NCI-H2107 treated with DMSO at 0.1 percent for 48 hours (cell line): ENCODE data around the gene MASP2.
"Not testable (repeated sequence)": the region's sequence is repeated elsewhere in the genome, so short reads cannot be mapped to it uniquely, and the experiment has no call there.

ENCODE experiments used
- DNase-seq: peaks from one replicate; lab custom pipeline; 2025; ENCODE audit not compliant: unreplicated experiment; lab: John Stamatoyannopoulos, UW

Gene MASP2

DNA sequence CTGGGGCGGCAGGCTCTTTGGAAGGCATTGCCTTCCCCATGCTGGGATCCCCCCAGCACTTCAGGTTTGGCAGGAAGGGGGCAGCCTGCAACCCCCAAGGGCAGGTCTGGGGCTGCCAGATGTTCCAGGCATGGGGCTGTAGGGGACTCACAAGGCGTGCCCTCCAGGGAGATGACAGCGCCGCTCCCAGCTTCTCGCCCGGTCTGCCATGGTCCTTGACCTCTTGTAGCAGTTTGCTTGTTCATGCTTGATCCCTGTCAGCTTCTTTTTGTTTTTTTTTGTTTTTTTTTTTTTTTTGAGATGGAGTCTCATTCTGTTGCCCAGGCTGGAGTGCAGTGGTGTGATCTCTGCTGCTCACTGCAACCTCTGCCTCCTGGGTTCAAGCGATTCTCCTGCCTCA is 56.2 kb downstream of the MASP2 start:
- no peak for DNase-seq

DNA sequence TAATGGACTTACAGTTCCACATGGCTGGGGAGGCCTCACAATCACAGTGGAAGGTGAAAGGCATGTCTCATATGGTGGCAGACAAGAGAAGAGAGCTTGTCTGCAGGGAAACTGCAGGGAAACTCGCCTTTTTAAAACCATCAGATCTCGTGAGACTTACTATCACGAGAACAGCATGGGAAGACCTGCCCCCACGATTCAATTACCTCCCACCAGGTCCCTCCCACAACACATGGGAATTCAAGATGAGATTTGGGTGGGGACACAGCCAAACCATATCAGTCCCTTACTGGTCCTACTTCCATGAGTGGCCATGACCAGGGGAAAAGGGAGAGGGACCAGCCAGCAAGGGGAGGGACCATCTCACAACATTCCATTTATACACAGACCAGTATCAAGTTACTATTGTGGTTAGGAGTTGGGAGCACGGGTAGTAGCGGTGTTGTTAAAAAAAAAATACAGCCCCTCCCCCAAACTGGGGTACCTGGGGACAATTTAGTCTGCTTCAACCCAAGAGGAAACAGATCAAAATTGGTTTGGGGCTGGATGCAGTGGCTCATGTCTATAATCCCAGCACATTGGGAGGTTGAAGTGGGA is 57.0 kb downstream of the MASP2 start:
- DNase-seq, result not testable (repeated sequence)

DNA sequence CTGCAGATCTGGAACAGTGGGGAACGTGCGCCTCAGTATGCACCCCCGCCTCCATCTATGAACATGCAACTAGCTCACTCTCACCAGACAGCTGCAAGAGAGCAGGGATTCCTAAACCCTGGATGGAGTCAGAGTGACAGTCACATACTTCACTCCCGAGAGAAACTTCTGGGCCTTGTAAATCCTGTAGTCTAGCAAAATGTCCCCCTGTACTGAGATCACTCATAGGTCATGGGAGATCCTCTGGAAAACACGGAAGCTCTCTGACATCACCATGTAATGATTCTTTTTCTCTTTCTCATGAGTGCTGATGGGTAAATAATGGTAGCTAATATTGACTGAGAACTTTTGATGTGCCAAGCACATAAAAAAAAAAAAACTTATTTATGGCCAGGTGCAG is 57.9 kb downstream of the MASP2 start:
- no peak for DNase-seq

DNA sequence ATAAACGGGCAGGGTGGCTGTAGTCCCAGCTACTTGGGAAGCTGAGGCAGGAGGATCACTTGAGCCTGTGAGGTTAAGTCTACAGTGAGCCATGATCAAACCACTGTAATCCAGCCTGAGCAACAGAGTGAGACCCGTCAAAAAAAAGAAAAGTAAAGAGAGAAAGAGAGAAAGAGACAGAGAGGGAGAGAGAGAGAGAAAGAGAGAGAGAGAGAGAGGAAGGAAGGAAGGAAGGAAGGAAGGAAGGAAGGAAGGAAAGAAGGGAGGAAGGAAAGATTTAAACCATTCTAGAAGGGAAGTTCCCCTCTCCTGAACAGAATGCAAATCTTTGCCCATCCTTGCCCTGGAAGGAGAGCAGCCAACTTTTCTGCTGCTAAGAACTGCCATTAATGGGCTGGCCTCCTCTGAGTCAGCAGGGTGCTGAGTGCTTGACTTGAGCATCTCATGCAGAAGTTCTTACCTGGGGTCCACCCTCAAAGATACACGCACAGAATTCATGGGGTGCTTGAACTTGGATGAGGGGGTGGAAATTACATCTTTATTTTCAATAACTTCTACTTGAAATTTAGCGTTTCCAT is 59.1 kb downstream of the MASP2 start:
- no peak for DNase-seq

DNA sequence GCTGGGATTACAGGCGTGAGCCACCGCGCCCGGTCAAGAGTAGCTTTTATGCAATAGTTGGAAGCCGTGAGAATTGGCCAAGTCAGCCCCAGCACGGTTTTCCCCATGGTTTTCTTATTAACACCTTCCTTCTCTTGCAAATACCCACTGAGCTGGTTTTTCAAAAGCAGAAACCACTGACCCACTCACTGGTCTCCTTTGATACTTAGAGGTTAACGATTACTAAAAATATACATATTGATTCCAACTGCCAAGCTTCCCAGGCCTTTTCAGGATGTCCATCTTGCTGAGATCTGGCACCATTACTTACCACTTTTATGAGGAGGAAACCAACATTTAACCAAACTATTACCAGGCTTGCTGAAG is 60.5 kb downstream of the MASP2 start:
- DNase-seq, result no peak

DNA sequence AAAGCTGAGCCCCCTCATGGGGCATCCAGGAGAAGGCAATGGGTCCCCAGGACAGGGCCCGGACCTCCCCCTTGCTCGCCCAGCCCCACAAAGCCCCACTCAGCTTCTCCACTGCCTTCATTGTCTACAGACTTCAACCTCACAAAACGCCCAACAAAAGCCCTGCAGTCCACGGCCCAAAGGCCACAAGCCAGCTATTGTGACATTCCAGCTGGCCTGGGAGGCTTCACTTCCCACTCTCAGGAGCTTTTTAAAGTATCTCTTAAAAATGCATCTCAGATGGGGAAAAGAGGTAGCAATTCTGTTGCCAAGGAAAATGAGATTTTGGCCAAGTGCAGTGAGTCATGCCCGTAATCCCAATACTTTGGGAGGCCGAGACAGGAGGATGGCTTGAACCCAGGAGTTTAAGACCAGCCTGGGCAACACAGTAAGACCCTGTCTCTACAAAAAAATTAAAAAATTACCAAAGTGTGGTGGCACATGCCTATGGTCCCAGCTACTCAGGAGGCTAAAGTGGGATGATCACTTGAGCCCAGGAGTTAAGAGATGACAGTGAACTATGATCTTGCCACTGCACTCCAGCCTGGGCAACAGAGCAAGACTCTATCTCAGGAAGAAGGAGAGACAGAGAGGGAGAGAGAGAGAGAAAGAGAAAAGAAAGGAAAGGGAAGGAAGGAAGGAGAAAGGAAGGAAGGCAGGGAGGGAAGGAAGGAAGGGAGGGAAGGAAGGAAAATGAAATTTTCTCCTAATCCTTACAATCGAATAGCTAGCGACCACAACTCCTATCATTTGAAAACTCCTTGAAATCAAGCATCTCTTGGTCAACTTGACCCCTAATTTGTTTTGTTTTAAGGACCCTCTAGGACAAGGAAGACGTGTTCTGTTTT is 66.0 kb downstream of the MASP2 start:
- DNase-seq, result no peak

DNA sequence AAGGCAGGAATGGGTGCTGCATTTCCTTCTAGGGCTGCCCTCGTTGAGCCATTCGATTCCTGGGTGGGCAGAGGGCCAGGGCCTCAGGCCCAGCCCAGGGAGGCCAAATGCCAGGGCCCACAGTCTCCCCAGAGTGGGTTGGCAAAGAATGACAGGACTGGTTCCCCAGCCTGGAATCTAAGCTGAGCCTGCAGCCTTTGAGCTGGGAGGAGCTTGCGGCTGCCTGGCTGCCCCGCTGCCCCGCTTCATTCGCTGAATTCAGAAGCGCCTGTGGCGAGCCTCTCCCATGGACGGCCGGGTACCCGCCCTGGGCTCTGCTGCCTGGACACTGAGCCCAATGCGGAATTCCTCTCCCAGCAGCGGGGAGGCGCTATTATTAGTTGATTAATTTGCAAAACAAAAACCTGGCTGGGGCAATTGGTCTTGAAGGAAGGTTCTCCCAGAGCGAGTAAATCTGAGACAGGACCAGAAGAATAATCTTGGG is 66.9 kb downstream of the MASP2 start:
- no peak for DNase-seq

DNA sequence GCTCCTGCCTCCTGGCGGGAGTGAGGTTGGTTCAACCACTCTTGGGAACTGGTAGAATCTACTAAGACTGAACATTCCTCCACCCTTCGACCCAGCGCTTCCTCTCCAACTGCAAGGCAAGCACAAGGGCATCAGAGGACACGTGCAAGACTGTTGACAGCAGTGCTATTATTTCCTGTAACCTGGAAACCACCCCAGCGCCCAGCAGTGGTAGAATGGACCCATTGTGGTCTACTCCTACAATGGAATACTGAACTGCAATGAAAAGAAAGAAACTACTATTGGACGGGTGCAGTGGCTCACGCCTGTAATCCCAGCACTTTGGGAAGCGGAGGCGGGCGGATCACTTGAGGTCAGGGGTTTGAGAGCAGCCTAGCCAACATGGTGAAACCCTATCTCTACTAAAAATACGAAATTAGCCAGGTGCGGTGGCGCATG is 67.5 kb downstream of the MASP2 start:
- DNase-seq, result no peak

DNA sequence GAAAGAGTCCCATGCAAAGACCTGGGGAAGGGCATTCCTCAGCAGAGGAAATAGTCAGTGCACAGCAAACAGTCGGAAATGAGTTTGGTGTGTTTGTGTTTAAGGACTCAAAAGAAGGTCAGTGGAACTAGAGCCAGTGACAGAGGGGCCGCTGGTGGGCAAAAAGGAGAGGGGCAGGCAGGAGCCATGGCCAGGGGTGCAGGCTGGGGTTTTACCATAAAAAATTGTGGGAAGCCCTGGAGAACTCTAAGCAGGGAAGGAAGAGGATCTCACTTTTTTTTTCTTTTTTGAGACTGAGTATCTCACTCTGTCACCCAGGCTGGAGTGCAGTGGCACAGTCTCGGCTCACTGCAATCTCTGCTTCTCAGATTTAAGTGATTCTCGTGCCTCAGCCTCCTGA is 68.3 kb downstream of the MASP2 start:
- DNase-seq, result no peak
